ENCODE data around the gene EP300.
A peak's percentile ranks its signal among the peaks of the same experiment; 100 is the strongest.

EP300 gene

GRCh38 chr22:41091132-41092022 is 1.0 kb upstream of the EP300 start (continued):
- TF ChIP-seq ZNF133 (tag by site-specific recombination; IDR thresholded peaks at IDR 0.05) (no peak), GLIS1 (tag by site-specific recombination; IDR thresholded peaks at IDR 0.05) (peak; percentile 92), ZNF10 (tag by site-specific recombination; IDR thresholded peaks at IDR 0.05) (no peak), ZBTB7A (tag by site-specific recombination; IDR thresholded peaks at IDR 0.05; ENCODE audit: low read depth) (peak; percentile 100), IKZF3 (tag by site-specific recombination; IDR thresholded peaks at IDR 0.05) (peak; percentile 65; the same call in 1 of the 2 replicates), ZBTB11 (tag by site-specific recombination; conservative IDR thresholded peaks at IDR 0.05; ENCODE audit: low read depth) (0 out of 2 replicates have a peak, but pooled peaks have one; percentile 57), ZNF2 (tag by site-specific recombination; IDR thresholded peaks at IDR 0.05) (peak; percentile 79), ZNF221 (tag by site-specific recombination; IDR thresholded peaks at IDR 0.05; ENCODE audit: borderline replicate concordance) (no peak), ZIC2 (tag by site-specific recombination; IDR thresholded peaks at IDR 0.05) (peak; percentile 94), ZNF202 (tag by site-specific recombination; IDR thresholded peaks at IDR 0.05; ENCODE audit: borderline replicate concordance) (no peak), ZSCAN30 (tag by site-specific recombination; IDR thresholded peaks at IDR 0.05) (peak; percentile 38; the same call in 1 of the 2 replicates), YY2 (tag by site-specific recombination; IDR thresholded peaks at IDR 0.05) (peak; percentile 92), ZNF302 (tag by site-specific recombination; IDR thresholded peaks at IDR 0.05; ENCODE audit: low read depth) (no peak), ZBTB21 (tag by site-specific recombination; IDR thresholded peaks at IDR 0.05) (peak; percentile 56), ZFP41 (tag by site-specific recombination; IDR thresholded peaks at IDR 0.05; ENCODE audit: borderline replicate concordance) (no peak), ZNF610 (tag by site-specific recombination; IDR thresholded peaks at IDR 0.05; ENCODE audit: borderline replicate concordance) (peak; percentile 89), KLF1 (tag by site-specific recombination; IDR thresholded peaks at IDR 0.05) (peak; percentile 53), ZNF777 (tag by site-specific recombination; IDR thresholded peaks at IDR 0.05; ENCODE audit: borderline replicate concordance) (0 out of 2 replicates have a peak, but pooled peaks have one; percentile 41), ZNF654 (tag by site-specific recombination; IDR thresholded peaks at IDR 0.05; ENCODE audit: low read depth) (no peak), ZBTB48 (tag by site-specific recombination; IDR thresholded peaks at IDR 0.05) (peak; percentile 93), ZNF366 (tag by site-specific recombination; conservative IDR thresholded peaks at IDR 0.05) (peak; percentile 76), ZNF394 (tag by site-specific recombination; IDR thresholded peaks at IDR 0.05; ENCODE audit: borderline replicate concordance) (peak; percentile 46; the same call in 1 of the 2 replicates)
- TF ChIP-seq, protein P1, sequence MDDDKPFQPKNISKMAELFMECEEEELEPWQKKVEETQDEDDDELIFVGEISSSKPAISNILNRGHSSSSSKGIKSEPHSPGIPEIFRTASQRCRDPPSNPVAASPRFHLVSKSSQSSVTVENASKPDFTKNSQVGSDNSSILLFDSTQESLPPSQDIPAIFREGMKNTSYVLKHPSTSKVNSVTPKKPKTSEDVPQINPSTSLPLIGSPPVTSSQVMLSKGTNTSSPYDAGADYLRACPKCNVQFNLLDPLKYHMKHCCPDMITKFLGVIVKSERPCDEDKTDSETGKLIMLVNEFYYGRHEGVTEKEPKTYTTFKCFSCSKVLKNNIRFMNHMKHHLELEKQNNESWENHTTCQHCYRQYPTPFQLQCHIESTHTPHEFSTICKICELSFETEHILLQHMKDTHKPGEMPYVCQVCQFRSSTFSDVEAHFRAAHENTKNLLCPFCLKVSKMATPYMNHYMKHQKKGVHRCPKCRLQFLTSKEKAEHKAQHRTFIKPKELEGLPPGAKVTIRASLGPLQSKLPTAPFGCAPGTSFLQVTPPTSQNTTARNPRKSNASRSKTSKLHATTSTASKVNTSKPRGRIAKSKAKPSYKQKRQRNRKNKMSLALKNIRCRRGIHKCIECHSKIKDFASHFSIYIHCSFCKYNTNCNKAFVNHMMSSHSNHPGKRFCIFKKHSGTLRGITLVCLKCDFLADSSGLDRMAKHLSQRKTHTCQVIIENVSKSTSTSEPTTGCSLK (tag by site-specific recombination; IDR thresholded peaks at IDR 0.05) = no peak
- TF ChIP-seq, protein P2, sequence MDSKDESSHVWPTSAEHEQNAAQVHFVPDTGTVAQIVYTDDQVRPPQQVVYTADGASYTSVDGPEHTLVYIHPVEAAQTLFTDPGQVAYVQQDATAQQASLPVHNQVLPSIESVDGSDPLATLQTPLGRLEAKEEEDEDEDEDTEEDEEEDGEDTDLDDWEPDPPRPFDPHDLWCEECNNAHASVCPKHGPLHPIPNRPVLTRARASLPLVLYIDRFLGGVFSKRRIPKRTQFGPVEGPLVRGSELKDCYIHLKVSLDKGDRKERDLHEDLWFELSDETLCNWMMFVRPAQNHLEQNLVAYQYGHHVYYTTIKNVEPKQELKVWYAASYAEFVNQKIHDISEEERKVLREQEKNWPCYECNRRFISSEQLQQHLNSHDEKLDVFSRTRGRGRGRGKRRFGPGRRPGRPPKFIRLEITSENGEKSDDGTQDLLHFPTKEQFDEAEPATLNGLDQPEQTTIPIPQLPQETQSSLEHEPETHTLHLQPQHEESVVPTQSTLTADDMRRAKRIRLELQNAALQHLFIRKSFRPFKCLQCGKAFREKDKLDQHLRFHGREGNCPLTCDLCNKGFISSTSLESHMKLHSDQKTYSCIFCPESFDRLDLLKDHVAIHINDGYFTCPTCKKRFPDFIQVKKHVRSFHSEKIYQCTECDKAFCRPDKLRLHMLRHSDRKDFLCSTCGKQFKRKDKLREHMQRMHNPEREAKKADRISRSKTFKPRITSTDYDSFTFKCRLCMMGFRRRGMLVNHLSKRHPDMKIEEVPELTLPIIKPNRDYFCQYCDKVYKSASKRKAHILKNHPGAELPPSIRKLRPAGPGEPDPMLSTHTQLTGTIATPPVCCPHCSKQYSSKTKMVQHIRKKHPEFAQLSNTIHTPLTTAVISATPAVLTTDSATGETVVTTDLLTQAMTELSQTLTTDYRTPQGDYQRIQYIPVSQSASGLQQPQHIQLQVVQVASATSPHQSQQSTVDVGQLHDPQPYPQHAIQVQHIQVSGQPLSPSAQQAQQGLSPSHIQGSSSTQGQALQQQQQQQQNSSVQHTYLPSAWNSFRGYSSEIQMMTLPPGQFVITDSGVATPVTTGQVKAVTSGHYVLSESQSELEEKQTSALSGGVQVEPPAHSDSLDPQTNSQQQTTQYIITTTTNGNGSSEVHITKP (tag by site-specific recombination; IDR thresholded peaks at IDR 0.05) = peak; percentile 77
- TF ChIP-seq, protein P3, sequence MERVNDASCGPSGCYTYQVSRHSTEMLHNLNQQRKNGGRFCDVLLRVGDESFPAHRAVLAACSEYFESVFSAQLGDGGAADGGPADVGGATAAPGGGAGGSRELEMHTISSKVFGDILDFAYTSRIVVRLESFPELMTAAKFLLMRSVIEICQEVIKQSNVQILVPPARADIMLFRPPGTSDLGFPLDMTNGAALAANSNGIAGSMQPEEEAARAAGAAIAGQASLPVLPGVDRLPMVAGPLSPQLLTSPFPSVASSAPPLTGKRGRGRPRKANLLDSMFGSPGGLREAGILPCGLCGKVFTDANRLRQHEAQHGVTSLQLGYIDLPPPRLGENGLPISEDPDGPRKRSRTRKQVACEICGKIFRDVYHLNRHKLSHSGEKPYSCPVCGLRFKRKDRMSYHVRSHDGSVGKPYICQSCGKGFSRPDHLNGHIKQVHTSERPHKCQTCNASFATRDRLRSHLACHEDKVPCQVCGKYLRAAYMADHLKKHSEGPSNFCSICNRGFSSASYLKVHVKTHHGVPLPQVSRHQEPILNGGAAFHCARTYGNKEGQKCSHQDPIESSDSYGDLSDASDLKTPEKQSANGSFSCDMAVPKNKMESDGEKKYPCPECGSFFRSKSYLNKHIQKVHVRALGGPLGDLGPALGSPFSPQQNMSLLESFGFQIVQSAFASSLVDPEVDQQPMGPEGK (tag by site-specific recombination; IDR thresholded peaks at IDR 0.05) = peak; percentile 100
- TF ChIP-seq, protein P4, sequence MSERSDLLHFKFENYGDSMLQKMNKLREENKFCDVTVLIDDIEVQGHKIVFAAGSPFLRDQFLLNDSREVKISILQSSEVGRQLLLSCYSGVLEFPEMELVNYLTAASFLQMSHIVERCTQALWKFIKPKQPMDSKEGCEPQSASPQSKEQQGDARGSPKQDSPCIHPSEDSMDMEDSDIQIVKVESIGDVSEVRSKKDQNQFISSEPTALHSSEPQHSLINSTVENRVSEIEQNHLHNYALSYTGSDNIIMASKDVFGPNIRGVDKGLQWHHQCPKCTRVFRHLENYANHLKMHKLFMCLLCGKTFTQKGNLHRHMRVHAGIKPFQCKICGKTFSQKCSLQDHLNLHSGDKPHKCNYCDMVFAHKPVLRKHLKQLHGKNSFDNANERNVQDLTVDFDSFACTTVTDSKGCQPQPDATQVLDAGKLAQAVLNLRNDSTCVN (tag by site-specific recombination; optimal IDR thresholded peaks at IDR 0.05) = no peak

Data from HEK293 (cell line).